OCI-LY7 (cell line): ENCODE measurements around the gene IPCEF1.

Source experiments
- EZH2phosphoT487 ChIP-seq: fragments of 200-600 bp; sonication (generic); IDR thresholded peaks from 2 replicates; pipeline ENCODE4 v1.6.1; 2018; ENCODE audit warnings: low read depth, borderline replicate concordance, mild to moderate bottlenecking, mixed run types, antibody characterized with exemption, low read length, moderate library complexity, mixed read lengths
- TF ChIP-seq, protein P1 (sequence below): fragments of 200-600 bp; sonication (generic); conservative IDR thresholded peaks from 2 replicates; pipeline ENCODE4 v1.5.1; 2014; ENCODE audit warnings: mild to moderate bottlenecking, antibody characterized with exemption, low read length, moderate library complexity, mixed read lengths

DNA sequence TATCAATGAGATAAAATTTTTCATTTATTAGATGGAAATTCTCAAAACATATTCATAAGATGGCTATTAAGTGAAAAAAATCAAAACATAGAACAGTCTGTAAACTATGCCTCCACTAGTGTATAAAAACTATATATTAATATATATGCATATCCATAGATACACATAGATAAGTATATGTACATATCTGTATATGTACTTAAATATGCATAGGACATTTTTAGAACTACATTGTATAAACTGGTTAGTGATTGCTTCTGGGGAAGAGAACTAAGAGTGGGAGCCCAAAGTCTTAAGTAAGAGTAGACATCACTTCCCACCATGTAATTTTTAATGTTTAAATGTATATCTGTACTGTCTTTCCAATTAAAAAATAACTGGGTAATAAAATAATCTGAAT, 31.5 kb downstream of the IPCEF1 start:
- TF ChIP-seq, protein P1, sequence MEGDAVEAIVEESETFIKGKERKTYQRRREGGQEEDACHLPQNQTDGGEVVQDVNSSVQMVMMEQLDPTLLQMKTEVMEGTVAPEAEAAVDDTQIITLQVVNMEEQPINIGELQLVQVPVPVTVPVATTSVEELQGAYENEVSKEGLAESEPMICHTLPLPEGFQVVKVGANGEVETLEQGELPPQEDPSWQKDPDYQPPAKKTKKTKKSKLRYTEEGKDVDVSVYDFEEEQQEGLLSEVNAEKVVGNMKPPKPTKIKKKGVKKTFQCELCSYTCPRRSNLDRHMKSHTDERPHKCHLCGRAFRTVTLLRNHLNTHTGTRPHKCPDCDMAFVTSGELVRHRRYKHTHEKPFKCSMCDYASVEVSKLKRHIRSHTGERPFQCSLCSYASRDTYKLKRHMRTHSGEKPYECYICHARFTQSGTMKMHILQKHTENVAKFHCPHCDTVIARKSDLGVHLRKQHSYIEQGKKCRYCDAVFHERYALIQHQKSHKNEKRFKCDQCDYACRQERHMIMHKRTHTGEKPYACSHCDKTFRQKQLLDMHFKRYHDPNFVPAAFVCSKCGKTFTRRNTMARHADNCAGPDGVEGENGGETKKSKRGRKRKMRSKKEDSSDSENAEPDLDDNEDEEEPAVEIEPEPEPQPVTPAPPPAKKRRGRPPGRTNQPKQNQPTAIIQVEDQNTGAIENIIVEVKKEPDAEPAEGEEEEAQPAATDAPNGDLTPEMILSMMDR, result no peak
- no peak for TF ChIP-seq EZH2phosphoT487
